Gastrocnemius medialis (tissue), 4 donors: ENCODE results near the gene LSP1. TPM values are rescaled to one million over a fixed set of nuclear protein-coding genes. Genes with fewer than 3 reads are reported as not detected.
"Not testable (repeated sequence)": the region's sequence is repeated elsewhere in the genome, so short reads cannot be mapped to it uniquely, and the experiment has no call there.

Experiments
- ATAC-seq, 2 donors: fragments of 150-250 bp; one replicate each; pipeline ENCODE4 v1.9.1; 2016
- DNase-seq, 2 donors: peaks; one replicate each; pipeline ENCODE4 v3.0.0-alpha.2; 2019
- H3K27ac ChIP-seq, 4 donors: fragments of 200-600 bp; sonication (generic); 1 replicate in 1 of 4; 2 replicates in 3 of 4; pipeline ENCODE4 v1.5.1; 2016 to 2018; ENCODE audit warnings: mild to moderate bottlenecking in 2 of 4, moderate library complexity in 1 of 4
- H3K27me3 ChIP-seq, 3 donors: fragments of 200-600 bp; sonication (generic) in 2 of 3; 1 replicate in 1 of 3; 2 replicates in 2 of 3; pipeline versions ENCODE4 v1.5.1 to v1.6.0; 2016 to 2019; ENCODE audit warnings: mild to moderate bottlenecking in 1 of 3, moderate library complexity in 1 of 3
- H3K36me3 ChIP-seq, 2 donors: fragments of 200-600 bp; sonication (generic) in 1 of 2; one replicate each; pipeline ENCODE4 v1.5.1; 2017 to 2018
- H3K4me1 ChIP-seq, 2 donors: fragments of 200-600 bp; sonication (generic) in 1 of 2; one replicate each; pipeline ENCODE4 v1.5.1; 2016 to 2017; ENCODE audit warnings: mild to moderate bottlenecking in 2 of 2
- H3K4me3 ChIP-seq, 4 donors: fragments of 200-600 bp; sonication (generic) in 3 of 4; 1 replicate in 1 of 4; 2 replicates in 3 of 4; pipeline ENCODE4 v1.5.1; 2016 to 2019; ENCODE audit warnings: mild to moderate bottlenecking in 2 of 4
- H3K9me3 ChIP-seq, 3 donors: fragments of 200-600 bp; sonication (generic) in 2 of 3; 1 replicate in 1 of 3; 2 replicates in 2 of 3; pipeline ENCODE4 v1.5.1; 2016 to 2019
- CTCF ChIP-seq, 5 experiments: fragments of 450-650 bp in 3 of 5; fragments of 200-600 bp in 2 of 5; sonication (generic) in 2 of 5; IDR thresholded peaks in 4 of 5; conservative IDR thresholded peaks in 1 of 5; 1 replicate in 4 of 5; 2 replicates in 1 of 5; pipeline ENCODE4 v1.5.1; 2016 to 2019; ENCODE audit warnings: antibody characterized with exemption in 5 of 5, mild to moderate bottlenecking in 3 of 5, moderate library complexity in 3 of 5
- POLR2A ChIP-seq, 2 donors: fragments of 450-650 bp; IDR thresholded peaks; one replicate each; pipeline ENCODE4 v1.6.1; 2017; ENCODE audit warnings: antibody characterized with exemption in 2 of 2, mild to moderate bottlenecking in 2 of 2, moderate library complexity in 2 of 2
- in situ Hi-C, 4 donors: fragments of 200-750 bp; cut with MboI; loops; one replicate each; pipeline versions ENCODE4 v1.15.0 to v1.8.0; 2017; ENCODE audit warnings: low sequenced_read_pairs in 4 of 4
- intact Hi-C: fragments of 100-400 bp; cut with DNase I; formaldehyde crosslinking; loops from one replicate; pipeline ENCODE4 v1.15.1; 2023; ENCODE audit warnings: low total_unique reads
- microRNA-seq, 2 donors: library from miRNA; unstranded; fragments of <30 nt; microRNA quantifications; one replicate each; pipeline ENCODE4, GENCODE V29; 2016; ENCODE audit warnings: borderline replicate concordance in 2 of 2
- total RNA-seq, 4 donors: library from RNA; depleted of rRNA; stranded (reverse); fragments of >200 nt; gene quantifications; one replicate each; pipeline versions ENCODE4 v1.1.0 to v1.2.3, GENCODE V29; 2016

LSP1 gene
- total RNA-seq, 4 donors from 2014 or later = 3.0 to 13.5 (median 5.5) TPM

DNA sequence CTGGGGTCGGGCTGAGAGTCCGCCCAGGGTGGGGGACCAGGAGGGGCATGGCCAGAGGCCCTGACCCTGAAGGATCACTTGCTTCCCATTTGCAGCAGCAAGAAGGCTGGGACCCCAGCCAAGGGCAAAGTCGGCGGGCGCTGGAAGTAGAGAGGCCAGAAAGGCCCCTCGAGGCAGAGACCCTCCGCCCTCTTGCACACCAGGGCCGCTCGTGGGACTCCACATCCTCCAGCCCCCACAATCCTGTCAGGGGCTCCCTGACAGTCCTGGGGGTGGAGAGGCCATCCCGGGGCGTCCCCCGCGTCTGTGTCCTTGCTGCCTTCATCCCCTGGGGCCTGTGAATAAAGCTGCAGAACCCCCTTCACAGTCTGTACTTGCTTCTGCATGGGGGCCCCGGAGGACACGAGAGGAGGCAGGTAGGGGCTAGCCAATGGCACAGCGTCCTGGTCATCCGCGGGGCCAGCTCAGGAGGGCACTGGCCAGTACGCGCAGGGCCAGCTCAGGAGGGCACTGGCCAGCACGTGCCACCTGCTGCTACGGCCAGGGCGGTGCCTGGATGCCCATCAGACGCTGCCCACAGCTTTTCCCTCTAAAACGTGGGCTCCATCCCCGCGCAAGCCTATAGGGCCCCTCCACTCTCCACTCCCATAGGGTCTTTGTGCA lies 85.6 kb downstream of the LSP1 start:
- Histone ChIP-seq H3K36me3 (peaks cover 0 to 11% of the 10 kb centered on the region in 2 donors), H3K27ac (peak overlapping the region; percentile 64 to 78 (median 66)), H3K4me3 (no peak overlapping the region), H3K4me1 (no peaks in the 10 kb centered on the region), H3K9me3 (no peaks in the 10 kb centered on the region), H3K27me3 (no peaks in the 10 kb centered on the region)
- ATAC-seq = peak in 1 of 2 donors; percentile 34
- in situ Hi-C loops (no loop called here), intact Hi-C loops (loop anchor here (1.0 kb wide), 1 partner anchor 23 kb away; no protein-coding TSS in a partner anchor)
- peak; percentile 1 to 46 for DNase-seq
- TF ChIP-seq CTCF (IDR thresholded peaks at IDR 0.05 in 4 of 5, conservative IDR thresholded peaks at IDR 0.05 in 1 of 5) = no peak
- TF ChIP-seq POLR2A (IDR thresholded peaks at IDR 0.05) = no peak

GRCh38 chr11:1939006-1939625 lies 86.2 kb downstream of the LSP1 start:
- ATAC-seq = peak in 1 of 2 donors; percentile 48
- Histone ChIP-seq H3K36me3 (peaks cover 0 to 11% of the 10 kb centered on the region in 2 donors), H3K9me3 (no peaks in the 10 kb centered on the region), H3K27me3 (no peaks in the 10 kb centered on the region), H3K4me1 (no peaks in the 10 kb centered on the region), H3K4me3 (no peak overlapping the region), H3K27ac (peak overlapping the region; percentile 64 to 78 (median 66))
- in situ Hi-C loops (no loop called here), intact Hi-C loops (loop anchor here (1.0 kb wide), 1 partner anchor 24 kb away; no protein-coding TSS in a partner anchor)
- peak; percentile 2 to 41 for DNase-seq
- TF ChIP-seq POLR2A (IDR thresholded peaks at IDR 0.05) (no peak), CTCF (IDR thresholded peaks at IDR 0.05 in 4 of 5, conservative IDR thresholded peaks at IDR 0.05 in 1 of 5) (no peak)

DNA sequence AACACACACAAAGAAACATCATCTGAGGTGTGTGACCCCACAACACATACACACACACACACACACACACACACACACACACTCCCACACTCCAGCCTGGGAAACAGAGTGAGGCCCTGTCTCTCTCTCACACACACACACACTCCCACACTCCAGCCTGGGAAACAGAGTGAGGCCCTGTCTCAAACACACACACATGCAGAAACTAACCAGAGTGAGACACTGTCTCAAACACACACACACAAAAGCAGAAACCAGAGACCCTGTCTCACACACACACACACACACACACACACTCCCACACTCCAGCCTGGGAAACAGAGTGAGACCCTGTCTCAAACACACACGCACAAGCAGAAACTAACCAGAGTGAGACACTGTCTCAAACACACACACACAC lies 86.9 kb downstream of the LSP1 start:
- H3K36me3 ChIP-seq, H3K27ac ChIP-seq, H3K4me3 ChIP-seq, H3K27me3 ChIP-seq, H3K9me3 ChIP-seq, H3K4me1 ChIP-seq, ATAC-seq, in situ Hi-C loops: not testable (repeated sequence)
- intact Hi-C loops = loop anchor here (1.0 kb wide), 2 partner anchors 24 to 45 kb away; no protein-coding TSS in a partner anchor
- peak in 1 of 2 donors; percentile 8 for DNase-seq

Small RNA genes lying within 50 kb of the gene (microRNA-seq; reads per million reads assigned to microRNA genes)
- 0 reads per million in 2 donors for gene MIR4298
- 0 reads per million in 2 donors for gene MIR7847

Other genes with a start within 250 kb of the LSP1 start
- gene KRTAP5-3, start 244.6 kb upstream of the LSP1 start, total RNA-seq = not detected
- gene KRTAP5-4, start 230.9 kb upstream of the LSP1 start, total RNA-seq = not detected
- not detected for gene KRTAP5-5, start 223.3 kb upstream of the LSP1 start, total RNA-seq
- gene KRTAP5-6, start 155.9 kb upstream of the LSP1 start, total RNA-seq = not detected
- gene IFITM10, start 102.5 kb upstream of the LSP1 start, total RNA-seq = 1 to 10 TPM; 1.1 to 7.2 (median 4.9) TPM
- 100 to 1,000 TPM; 490 to 981 (median 845) TPM for gene CTSD, start 89.2 kb upstream of the LSP1 start, total RNA-seq
- not detected for gene SYT8, start 18.1 kb upstream of the LSP1 start, total RNA-seq
- 1,000 to 10,000 TPM; 1,499 to 3,728 (median 2,254) TPM for gene TNNI2, start 14.1 kb upstream of the LSP1 start, total RNA-seq
- gene PRR33, start 38.8 kb downstream of the LSP1 start, total RNA-seq = 1 to 10 TPM in 2 of 4 donors, under 1 TPM in 2; 0.16 to 2.3 (median 1.0) TPM
- 1,000 to 10,000 TPM; 1,260 to 3,441 (median 1,835) TPM for gene TNNT3, start 66.6 kb downstream of the LSP1 start, total RNA-seq
- 100 to 1,000 TPM; 128 to 243 (median 187) TPM for gene MRPL23, start 94.2 kb downstream of the LSP1 start, total RNA-seq
- gene H19, start 144.8 kb downstream of the LSP1 start, total RNA-seq = 1,000 to 10,000 TPM; 1,088 to 2,877 (median 2,059) TPM